HG03039 (cell line): ENCODE data around the gene PYGB.

ENCODE experiments used
- ATAC-seq: cut with Tn5 transposase; IDR thresholded peaks from one replicate; pipeline ENCODE4 v1.9.1; 2021; ENCODE audit warnings: mild to moderate bottlenecking, moderate library complexity; ENCODE audit not compliant: unreplicated experiment

The PYGB gene

DNA sequence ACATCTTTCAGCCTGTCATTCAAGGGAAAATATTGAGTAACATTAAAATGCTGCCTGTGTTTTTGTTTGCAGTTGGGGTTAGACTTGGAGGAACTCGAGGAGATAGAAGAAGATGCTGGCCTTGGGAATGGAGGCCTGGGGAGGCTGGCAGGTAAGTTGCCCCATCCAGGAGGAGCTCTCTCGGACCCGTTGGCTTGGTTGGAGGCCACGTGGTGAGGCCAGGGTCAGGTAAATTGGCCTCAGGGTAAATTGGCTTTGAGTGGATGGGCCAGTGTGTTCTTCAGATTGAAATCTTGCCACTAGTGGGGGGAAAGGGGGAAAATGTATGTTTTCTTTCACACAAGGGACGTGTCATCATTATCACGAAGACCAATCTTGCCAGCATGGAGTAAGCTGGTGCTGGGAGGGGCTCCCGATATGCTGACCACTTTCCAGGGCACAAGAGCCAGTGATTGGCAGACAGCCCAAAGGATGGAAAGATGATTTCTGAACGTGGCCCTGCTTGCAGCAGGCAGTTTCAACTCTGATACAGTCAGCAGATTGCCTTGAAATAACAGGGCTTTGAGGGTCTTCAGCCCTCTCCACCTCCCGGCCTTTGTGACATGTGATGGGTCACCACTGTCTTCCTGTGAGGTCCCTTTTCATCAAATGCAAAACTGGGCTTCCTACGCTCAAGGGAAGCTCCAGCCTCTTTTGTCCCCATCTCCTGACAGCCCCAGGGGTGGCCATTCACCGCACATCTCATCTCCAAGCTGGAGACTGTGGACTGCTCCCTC lies 21.4 kb downstream of the PYGB start:
- ATAC-seq = no peak

GRCh38 chr20:25269833-25270170 lies 21.9 kb downstream of the PYGB start:
- ATAC-seq = no peak

GRCh38 chr20:25270829-25271251 lies 23.0 kb downstream of the PYGB start:
- ATAC-seq = no peak

- ATAC-seq = no peak
These were observed 23.8 kb downstream of the PYGB start for GRCh38 chr20:25271486-25272222.

DNA sequence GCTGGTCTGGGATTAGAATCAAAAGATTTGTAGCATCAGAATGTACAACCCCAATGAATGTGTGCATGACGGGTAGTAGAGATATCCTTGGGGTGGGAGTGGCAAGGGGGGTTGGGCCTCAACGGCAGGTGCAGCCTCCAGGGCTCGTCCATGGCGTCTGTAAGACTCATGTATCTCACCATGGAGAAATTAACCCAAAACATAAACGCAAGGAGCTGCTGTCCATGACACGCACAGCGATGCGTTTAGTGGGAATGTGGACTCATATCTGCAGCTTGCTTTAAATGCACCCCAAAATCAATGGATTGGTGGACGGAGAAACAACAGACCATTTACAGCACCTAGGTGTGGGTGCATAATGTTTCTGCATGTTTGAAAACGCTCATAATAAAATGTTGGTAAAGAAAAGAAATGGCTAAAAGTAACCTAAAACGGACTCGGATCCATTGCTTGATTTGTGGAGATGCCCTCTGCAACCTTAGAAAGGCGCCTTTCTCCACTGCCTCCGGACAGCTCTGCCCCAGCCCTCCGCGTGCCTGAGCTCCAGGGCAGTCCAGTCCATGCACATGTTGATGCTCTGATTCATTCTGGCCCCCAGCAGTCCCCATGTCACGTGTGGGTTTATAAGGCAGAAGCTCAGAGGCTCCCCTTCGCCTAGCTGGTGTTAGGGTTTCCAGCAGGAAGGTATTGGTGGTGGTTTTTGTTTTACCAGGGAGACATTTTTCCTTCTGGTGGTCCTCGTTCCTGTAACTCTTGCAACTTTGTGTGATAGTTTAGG lies 24.5 kb downstream of the PYGB start:
- no peak for ATAC-seq

DNA sequence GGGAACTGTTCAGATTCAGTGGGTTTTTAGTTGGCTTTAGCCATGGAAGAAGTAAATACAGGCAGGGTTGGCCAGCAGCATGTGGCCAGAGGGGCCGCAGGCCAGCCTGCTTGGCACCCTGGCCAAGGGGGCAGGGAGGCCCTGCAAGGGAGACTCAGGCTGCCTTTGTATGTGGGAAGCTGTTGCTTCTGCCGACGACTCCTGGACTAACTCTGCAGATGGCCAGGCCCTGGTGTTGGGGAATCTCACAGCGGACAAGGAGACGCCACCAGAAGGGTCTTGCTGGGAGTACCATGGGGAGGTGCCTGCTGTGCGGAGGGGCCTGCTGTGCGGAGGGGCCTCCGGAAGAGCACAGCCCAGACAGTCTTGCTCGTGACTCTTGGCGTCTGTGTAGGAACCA lies 25.2 kb downstream of the PYGB start:
- no peak for ATAC-seq

GRCh38 chr20:25273541-25274358 lies 25.9 kb downstream of the PYGB start:
- ATAC-seq = no peak

DNA sequence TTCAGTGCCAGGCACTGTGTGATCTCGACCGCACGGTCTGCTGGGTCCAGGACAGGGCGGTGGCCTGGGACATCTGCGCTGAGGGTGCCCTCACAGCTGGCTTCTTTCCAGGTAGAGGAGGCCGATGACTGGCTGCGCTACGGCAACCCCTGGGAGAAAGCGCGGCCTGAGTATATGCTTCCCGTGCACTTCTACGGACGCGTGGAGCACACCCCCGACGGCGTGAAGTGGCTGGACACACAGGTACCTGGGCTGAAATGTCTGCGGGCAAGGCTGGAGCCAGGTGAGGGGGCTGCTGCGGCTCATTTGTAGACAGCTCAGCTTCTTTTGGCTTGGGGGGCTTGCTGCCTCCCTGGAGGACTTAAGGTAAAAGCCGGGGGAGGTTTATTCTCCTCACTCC lies 26.6 kb downstream of the PYGB start:
- no peak for ATAC-seq

DNA sequence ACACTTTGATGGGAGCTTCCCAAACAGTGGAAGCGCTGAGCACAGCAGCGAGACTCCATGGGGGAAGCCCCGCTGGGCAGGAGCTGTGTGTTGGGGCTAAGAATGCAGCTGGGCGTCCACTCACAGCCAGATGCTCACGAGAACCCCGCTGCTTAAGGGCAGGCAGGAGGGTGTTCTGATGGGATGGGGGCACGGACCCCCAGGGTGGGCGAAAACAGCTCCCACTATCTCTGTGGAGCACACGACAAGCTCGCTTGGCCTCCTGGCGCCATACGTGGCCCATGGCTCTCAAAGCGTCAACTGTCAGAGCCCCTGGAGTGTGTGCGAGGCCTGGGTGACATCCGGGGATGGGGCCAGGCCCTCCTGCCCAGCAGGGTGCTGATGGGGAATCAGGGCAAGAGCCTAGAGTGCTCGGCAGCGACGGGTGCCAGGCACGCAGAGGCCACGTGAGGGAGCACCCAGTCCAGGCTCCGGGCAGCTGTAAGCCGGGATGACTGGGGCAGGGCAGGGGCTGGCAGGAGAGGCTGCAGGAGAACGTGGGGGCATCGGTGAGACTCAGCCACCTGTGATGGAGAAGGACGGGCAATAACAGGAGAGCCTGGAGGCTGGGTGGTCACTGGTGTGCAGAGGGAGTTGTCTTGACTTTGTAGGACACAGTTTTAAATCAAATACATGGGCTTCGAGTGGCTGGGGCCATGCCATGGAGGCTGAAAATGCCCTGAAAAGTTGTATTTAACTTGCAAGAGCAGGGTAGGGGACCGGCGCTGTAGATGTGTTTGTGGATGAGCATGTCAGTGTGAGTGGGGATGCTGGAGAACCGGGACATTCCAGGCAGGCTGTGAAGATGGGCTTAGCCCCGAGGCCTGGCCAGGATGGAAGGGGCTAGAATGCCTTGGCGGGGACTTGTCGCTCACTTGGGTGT lies 27.3 kb downstream of the PYGB start:
- no peak for ATAC-seq

DNA sequence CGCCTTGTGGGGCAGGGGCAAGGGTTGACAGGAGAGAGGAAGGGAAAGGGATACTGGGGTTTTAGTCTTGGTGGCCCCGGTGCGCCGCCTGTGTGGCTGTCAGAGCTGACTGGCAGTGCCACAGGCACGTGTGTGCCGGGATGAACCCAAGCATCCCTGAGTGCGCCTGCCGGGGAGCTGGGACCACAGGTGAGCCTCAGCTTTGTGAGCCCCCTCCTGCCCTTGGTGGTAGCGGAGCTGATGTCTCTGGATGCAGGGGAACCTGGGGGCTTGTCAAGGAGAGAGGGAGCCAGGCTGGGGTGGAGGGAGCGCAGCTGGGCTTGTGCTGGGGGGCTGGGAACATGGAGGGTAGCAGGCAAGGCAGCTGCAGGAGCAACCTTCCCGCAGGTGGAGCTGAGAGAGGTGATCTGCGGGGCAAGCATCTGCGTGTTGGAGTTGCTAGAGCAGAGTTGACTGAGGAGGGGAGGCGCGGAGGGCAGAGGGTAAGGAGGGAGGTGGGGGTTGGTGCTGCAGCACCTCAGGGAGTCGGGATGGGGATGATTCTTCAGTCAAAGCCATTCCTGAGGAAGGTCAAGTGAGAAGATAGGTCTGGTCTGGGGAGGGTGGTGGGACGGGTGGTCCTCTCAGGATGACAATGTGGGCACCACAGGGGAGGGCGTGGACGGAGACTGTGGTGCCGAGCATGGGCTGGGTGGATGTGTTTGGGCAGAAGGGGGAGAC lies 28.1 kb downstream of the PYGB start:
- no peak for ATAC-seq

DNA sequence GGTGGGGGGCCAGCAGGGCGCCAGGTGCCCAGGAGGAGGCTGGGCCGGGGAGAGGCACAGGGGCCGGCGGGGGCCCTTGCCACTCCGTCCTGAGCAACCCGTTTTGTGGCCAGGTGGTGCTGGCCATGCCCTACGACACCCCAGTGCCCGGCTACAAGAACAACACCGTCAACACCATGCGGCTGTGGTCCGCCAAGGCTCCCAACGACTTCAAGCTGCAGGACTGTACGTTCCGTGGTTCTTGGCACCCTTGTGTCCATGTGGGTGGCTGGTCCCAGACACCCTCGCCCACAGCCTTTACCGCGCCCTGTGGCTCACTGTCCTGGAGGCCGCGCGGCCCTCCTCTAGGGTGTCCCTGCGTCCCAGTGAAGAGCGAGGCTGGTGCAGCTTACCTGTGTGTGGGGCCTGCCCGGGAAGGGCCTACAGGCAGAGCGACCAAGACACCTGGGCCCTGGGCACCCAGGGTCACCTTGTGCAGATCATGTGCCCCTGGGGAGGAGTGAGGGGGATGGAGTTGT lies 28.7 kb downstream of the PYGB start:
- ATAC-seq = no peak

DNA sequence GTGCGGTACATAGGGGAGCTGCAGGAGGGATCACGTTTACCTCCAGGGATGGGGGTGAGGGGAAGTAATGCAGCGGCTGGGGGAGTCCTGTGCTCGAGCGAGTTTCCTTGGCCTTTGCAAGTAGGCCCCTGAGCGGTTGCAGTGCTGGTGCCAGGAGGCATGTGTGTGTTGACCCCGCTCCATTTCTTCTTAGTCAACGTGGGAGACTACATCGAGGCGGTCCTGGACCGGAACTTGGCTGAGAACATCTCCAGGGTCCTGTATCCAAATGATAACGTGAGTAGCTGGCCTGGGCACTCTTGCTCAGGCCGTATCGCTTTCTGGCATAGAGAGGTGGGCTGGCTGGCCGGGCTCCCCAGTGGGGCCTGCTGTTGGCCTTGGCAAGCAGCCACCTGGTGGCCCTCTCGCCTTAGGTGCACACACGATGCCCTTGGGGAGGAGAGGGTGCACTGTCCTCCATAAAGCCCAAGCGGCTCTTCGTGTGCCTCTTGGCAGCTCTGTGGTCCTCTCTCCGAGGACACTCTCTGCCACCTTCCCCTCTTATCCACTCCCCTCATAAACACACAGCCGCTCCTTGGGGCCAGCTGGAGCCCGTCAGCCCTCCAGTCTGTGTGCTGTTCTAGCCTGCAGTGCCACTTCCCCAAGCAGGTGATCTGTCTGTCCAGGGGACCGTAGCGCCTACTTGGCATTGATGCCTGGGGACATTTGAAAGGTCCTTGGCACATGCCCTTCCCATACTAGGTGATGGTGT lies 29.3 kb downstream of the PYGB start:
- ATAC-seq = no peak

GRCh38 chr20:25277941-25278521 lies 30.1 kb downstream of the PYGB start:
- ATAC-seq = no peak

DNA sequence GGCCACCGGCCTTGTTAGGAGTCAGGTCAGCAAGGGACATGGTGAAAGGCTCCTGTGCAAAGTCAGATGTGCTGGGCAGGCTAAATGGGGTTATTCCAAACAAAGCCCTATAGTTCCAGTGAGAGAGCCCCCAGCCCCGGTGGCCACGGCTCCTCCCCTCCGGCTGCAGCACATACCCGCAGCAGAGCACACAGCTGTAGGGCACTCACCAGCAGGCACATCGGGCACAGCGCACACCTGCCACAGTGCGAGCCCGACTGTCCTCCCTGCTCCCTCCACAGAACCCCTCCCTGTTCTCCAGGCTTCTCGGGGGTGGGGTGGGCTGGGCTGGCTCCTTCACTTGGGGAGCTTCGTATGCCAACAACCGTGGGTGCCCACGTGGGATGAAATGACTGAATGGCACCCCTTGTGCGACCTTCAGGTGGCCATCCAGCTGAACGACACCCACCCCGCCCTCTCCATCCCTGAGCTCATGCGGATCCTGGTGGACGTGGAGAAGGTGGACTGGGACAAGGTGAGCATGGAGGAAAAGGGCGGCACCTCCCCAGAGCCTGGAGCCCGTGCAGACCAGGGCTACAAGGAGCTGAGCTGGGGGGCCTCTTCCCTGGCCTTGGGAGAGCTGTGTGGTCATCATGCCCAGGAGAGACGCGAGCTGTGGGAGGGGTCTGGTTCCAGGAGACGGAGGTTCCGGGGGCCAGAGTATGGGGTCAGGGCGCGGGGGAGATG lies 30.9 kb downstream of the PYGB start:
- no peak for ATAC-seq

DNA sequence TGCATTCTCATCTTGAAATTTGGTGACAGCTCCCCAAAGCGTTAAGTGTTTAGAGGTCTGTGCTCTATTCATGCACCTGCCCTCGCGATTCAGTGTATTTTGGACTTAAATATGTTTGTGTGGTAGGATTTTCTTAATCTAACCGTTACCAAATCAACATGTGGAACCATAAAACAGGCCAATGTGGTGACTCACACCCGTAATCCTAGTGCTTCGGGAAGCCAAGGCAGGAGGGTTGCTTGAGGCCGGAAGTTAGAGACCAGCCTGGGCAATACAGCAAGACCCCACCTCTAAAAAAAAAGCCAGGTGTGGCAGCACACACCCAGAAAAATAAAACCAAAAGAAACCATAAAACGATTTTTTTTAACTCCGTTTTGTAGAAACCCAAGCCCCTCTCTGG lies 31.5 kb downstream of the PYGB start:
- ATAC-seq = no peak

DNA sequence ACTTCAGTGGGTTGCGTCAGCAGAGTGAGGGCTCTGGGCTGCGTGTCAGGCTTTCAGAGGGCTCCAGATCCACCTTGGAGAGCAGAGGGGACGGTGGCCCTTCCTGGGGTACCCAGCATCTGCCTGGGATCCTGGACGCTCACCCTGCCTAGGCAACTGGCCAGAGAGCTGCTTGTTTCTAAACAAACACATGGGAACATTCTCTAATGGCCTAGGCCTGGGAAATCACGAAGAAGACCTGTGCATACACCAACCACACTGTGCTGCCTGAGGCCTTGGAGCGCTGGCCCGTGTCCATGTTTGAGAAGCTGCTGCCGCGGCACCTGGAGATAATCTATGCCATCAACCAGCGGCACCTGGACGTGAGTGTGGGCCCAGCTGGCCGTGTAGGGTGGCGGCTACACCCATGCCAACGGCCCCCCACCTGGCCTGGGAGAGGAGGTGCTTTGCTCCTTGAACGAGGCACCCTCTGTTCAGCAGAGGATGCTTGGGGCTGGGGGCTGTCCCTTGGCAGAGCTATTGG lies 32.2 kb downstream of the PYGB start:
- ATAC-seq = no peak
